Measurements from ENCODE around the gene DPEP2. TPM values are rescaled to one million over a fixed set of nuclear protein-coding genes. Genes with fewer than 3 reads are reported as not detected.
A peak's percentile ranks its signal among the peaks of the same experiment; 100 is the strongest.

DPEP2 gene
- total and polyA plus RNA-seq, 2 of the 13 experiments (the other 11 are each of a cell fraction or from before 2014, with no cell fraction given), result 0.18 TPM; not detected in 1

- TF ChIP-seq MAFK (conservative IDR thresholded peaks at IDR 0.05 in 1 of 2, IDR thresholded peaks at IDR 0.05 in 1 of 2; ENCODE audit: low read length in 2 of 2) (peak in 1 of 2 experiments; percentile 52; a peak in 1 of 4 replicates), GABPB1 (CRISPR knock-in tag; IDR thresholded peaks at IDR 0.05) (peak; percentile 92), TSC22D2 (CRISPR knock-in tag; IDR thresholded peaks at IDR 0.05; ENCODE audit: borderline replicate concordance) (peak; percentile 88; the same call in 1 of the 2 replicates), CREB3 (CRISPR knock-in tag; IDR thresholded peaks at IDR 0.05) (peak; percentile 82), POGZ (CRISPR knock-in tag; IDR thresholded peaks at IDR 0.05) (peak; percentile 94), MTA1 (CRISPR knock-in tag; IDR thresholded peaks at IDR 0.05; ENCODE audit: borderline replicate concordance) (peak; percentile 83), ZNF546 (CRISPR knock-in tag; conservative IDR thresholded peaks at IDR 0.05) (peak; percentile 94), ZNF687 (CRISPR knock-in tag; IDR thresholded peaks at IDR 0.05) (peak; percentile 97), ZNF543 (CRISPR knock-in tag; IDR thresholded peaks at IDR 0.05) (peak; percentile 60; the same call in 1 of the 2 replicates), ZFP36 (IDR thresholded peaks at IDR 0.05; ENCODE audit: borderline replicate concordance, low read depth, low read length, partially characterized antibody) (no peak), RBFOX2 (IDR thresholded peaks at IDR 0.05; ENCODE audit: low read depth, low read length) (peak; percentile 99), ZNF674 (CRISPR knock-in tag; IDR thresholded peaks at IDR 0.05; ENCODE audit: low read depth) (no peak; the same call in 1 of the 2 replicates), ZNF296 (CRISPR knock-in tag; conservative IDR thresholded peaks at IDR 0.05) (peak; percentile 12; the same call in 1 of the 2 replicates), DDIT3 (CRISPR knock-in tag; IDR thresholded peaks at IDR 0.05) (no peak), SMAD1 (CRISPR knock-in tag; IDR thresholded peaks at IDR 0.05; ENCODE audit: borderline replicate concordance, low read depth) (peak; percentile 98)
- TF ChIP-seq, protein P1, sequence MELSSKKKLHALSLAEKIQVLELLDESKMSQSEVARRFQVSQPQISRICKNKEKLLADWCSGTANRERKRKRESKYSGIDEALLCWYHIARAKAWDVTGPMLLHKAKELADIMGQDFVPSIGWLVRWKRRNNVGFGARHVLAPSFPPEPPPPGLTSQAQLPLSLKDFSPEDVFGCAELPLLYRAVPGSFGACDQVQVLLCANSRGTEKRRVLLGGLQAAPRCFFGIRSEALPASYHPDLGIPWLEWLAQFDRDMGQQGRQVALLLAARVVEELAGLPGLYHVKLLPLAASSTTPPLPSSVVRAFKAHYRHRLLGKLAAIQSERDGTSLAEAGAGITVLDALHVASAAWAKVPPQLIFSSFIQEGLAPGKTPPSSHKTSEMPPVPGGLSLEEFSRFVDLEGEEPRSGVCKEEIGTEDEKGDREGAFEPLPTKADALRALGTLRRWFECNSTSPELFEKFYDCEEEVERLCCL (CRISPR knock-in tag; IDR thresholded peaks at IDR 0.05; ENCODE audit: borderline replicate concordance), result 0 out of 2 replicates have a peak, but pooled peaks have one; percentile 63
- TF ChIP-seq, protein P2, sequence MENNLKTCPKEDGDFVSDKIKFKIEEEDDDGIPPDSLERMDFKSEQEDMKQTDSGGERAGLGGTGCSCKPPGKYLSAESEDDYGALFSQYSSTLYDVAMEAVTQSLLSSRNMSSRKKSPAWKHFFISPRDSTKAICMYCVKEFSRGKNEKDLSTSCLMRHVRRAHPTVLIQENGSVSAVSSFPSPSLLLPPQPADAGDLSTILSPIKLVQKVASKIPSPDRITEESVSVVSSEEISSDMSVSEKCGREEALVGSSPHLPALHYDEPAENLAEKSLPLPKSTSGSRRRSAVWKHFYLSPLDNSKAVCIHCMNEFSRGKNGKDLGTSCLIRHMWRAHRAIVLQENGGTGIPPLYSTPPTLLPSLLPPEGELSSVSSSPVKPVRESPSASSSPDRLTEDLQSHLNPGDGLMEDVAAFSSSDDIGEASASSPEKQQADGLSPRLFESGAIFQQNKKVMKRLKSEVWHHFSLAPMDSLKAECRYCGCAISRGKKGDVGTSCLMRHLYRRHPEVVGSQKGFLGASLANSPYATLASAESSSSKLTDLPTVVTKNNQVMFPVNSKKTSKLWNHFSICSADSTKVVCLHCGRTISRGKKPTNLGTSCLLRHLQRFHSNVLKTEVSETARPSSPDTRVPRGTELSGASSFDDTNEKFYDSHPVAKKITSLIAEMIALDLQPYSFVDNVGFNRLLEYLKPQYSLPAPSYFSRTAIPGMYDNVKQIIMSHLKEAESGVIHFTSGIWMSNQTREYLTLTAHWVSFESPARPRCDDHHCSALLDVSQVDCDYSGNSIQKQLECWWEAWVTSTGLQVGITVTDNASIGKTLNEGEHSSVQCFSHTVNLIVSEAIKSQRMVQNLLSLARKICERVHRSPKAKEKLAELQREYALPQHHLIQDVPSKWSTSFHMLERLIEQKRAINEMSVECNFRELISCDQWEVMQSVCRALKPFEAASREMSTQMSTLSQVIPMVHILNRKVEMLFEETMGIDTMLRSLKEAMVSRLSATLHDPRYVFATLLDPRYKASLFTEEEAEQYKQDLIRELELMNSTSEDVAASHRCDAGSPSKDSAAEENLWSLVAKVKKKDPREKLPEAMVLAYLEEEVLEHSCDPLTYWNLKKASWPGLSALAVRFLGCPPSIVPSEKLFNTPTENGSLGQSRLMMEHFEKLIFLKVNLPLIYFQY (CRISPR knock-in tag; IDR thresholded peaks at IDR 0.05; ENCODE audit: borderline replicate concordance), result peak; percentile 98
Measured at GRCh38 chr16:68022728-68023537, 23.6 kb upstream of the DPEP2 start, which contains the start of the genes DDX28 and DUS2 (continued).

Data from HepG2 (cell line).